ENCODE measurements around the gene SPANXN4. TPM values are rescaled to one million over a fixed set of nuclear protein-coding genes. Genes with fewer than 3 reads are reported as not detected.

The SPANXN4 gene
- total RNA-seq, 1 donor from 2014 or later: not detected

GRCh38 chrX:142998447-142999198, 27.1 kb upstream of the SPANXN4 start:
- Mint-ChIP-seq H3K36me3 (no peaks in the 10 kb centered on the region), H3K27me3 (no peaks in the 10 kb centered on the region), H3K4me1 (ENCODE audit: unreplicated experiment) (no peaks in the 10 kb centered on the region), H3K9me3 (peaks cover 7% of the 10 kb centered on the region), H3K27ac (no peak overlapping the region), H3K4me3 (no peak overlapping the region)
- no peak for TF ChIP-seq CTCF (conservative IDR thresholded peaks at IDR 0.05)
- DNase-seq (ENCODE audit: extremely low spot score, unreplicated experiment): no peak

DNA sequence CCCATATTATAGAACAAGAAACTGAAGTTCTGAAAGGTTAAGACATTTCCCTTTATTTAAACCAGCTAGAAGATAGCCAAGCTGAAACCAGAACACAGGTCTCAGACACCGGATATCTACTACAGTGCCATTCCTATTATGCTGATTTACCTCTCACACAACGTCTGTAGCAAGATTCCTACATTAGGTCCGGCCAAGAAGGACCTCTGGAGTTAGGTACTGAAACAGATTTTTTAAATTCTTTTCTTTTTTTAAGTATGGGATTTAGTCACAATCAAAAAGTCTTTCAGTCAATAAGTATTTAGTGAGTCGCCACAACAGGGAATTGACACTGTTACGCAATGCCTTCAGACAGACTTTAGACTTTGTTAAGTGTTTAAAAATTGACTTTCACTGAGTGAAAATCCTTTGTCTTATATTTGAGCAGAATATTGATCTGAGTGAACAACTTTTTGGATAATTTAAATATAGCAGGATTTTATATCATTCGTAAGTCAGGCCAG, 26.5 kb upstream of the SPANXN4 start:
- Mint-ChIP-seq H3K9me3 (peaks cover 7% of the 10 kb centered on the region), H3K27ac (no peak overlapping the region), H3K36me3 (no peaks in the 10 kb centered on the region), H3K4me3 (no peak overlapping the region), H3K4me1 (ENCODE audit: unreplicated experiment) (no peaks in the 10 kb centered on the region), H3K27me3 (no peaks in the 10 kb centered on the region)
- no peak for TF ChIP-seq CTCF (conservative IDR thresholded peaks at IDR 0.05)
- no peak for DNase-seq (ENCODE audit: extremely low spot score, unreplicated experiment)

DNA sequence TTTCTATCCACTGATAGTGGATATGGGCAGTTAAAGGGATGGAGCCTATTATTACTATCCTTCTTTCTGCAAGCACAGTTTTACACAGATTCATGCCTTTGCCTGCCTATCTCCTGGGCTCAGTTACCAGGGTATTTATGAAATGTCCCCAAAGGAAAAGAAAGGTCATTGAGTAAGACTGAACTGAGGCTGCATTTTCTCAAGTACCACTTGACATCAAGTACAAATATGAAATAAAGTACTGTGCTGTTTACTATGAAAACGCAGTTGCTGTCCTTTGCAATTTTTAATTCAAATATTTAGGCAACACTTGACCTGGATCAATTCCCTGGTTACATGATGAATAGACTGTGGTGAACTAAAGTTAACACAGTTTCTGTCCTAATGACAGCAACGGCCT, 23.5 kb upstream of the SPANXN4 start:
- TF ChIP-seq CTCF (conservative IDR thresholded peaks at IDR 0.05): no peak
- no peaks in the 10 kb centered on the region for H3K36me3 Mint-ChIP-seq
- no peaks in the 10 kb centered on the region for H3K27me3 Mint-ChIP-seq
- H3K4me3 Mint-ChIP-seq: no peak overlapping the region
- H3K4me1 Mint-ChIP-seq (ENCODE audit: unreplicated experiment): no peaks in the 10 kb centered on the region
- H3K27ac Mint-ChIP-seq: no peak overlapping the region
- no peak for DNase-seq (ENCODE audit: extremely low spot score, unreplicated experiment)
- H3K9me3 Mint-ChIP-seq: peaks cover 12% of the 10 kb centered on the region

GRCh38 chrX:143017272-143017671, 8.5 kb upstream of the SPANXN4 start:
- no peak for DNase-seq (ENCODE audit: extremely low spot score, unreplicated experiment)
- Mint-ChIP-seq H3K27ac (no peak overlapping the region), H3K27me3 (no peaks in the 10 kb centered on the region), H3K36me3 (no peaks in the 10 kb centered on the region), H3K9me3 (no peaks in the 10 kb centered on the region), H3K4me3 (no peak overlapping the region), H3K4me1 (ENCODE audit: unreplicated experiment) (no peaks in the 10 kb centered on the region)
- TF ChIP-seq CTCF (conservative IDR thresholded peaks at IDR 0.05): no peak

DNA sequence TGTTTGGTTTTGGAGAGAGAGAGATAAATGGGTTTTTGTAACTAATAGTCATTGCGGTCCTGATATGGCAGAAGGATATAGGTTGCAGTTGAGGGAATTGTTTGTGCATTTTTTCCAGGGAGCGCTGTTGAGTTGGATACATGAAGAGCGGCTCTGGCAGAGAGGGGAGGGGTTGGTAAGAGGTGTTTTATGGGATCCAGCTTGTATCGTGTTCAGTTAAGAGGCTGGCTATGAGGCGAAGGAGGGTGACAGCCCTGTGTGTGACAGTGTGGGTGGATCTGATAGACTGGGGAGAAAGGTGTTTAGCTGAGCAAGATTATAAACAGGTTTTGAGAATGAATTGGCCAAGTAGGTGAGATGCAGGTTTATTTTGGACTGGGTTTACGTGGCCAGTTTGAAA, 1.5 kb downstream of the SPANXN4 start:
- TF ChIP-seq CTCF (conservative IDR thresholded peaks at IDR 0.05): no peak
- Mint-ChIP-seq H3K4me1 (ENCODE audit: unreplicated experiment) (no peaks in the 10 kb centered on the region), H3K36me3 (no peaks in the 10 kb centered on the region), H3K27ac (no peak overlapping the region), H3K4me3 (no peak overlapping the region), H3K27me3 (no peaks in the 10 kb centered on the region), H3K9me3 (no peaks in the 10 kb centered on the region)
- no peak for DNase-seq (ENCODE audit: extremely low spot score, unreplicated experiment)
